ENCODE results near the gene GAA. TPM values are rescaled to one million over a fixed set of nuclear protein-coding genes. Genes with fewer than 3 reads are reported as not detected.

The GAA gene
- total RNA-seq, 1 experiment from 2014 or later = 7.5 TPM

DNA sequence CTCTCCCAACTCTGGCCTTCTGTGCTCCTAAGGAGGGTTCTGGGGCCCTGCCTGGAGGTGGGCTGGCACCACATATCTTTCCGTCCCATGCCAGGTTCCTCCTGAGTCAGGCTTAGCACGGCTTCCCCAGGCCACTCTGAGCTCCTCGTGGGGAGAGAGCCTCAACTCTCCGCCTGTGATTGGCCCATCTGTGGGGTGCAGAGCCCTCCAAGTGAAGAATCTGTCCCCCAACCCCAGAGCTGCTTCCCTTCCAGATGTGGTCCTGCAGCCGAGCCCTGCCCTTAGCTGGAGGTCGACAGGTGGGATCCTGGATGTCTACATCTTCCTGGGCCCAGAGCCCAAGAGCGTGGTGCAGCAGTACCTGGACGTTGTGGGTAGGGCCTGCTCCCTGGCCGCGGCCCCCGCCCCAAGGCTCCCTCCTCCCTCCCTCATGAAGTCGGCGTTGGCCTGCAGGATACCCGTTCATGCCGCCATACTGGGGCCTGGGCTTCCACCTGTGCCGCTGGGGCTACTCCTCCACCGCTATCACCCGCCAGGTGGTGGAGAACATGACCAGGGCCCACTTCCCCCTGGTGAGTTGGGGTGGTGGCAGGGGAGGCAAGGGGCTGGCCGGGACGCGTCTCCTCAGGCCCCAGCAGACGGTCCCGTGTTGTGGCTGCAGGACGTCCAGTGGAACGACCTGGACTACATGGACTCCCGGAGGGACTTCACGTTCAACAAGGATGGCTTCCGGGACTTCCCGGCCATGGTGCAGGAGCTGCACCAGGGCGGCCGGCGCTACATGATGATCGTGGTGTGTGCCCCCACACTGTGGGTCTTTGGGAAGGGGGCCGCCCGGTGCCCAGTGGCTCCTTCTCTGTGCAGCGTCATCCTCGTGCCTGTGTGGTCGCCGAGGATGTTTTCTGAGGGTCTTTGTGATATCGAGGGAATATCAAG, 6.9 kb downstream of the GAA start:
- no TSS peak for BruUV-seq (replicated peaks)
- H3K27ac ChIP-seq (ENCODE audit: low read depth, low read length, poor library complexity, severe bottlenecking) = no peak overlapping the region
- ChIA-PET CTCF (no interaction called here), POLR2A (ENCODE audit: low non-redundant PET) (no interaction called here)
- DNase-seq (ENCODE audit: low spot score) = no peak
- intact Hi-C loops (cut with micrococcal nuclease; ENCODE audit: unreplicated experiment) = no loop called here
- no peaks in the 10 kb centered on the region for H3K9me3 ChIP-seq (ENCODE audit: low read depth, low read length, poor library complexity, severe bottlenecking)
- no peak overlapping the region for H3K4me3 ChIP-seq (ENCODE audit: low read depth, low read length, poor library complexity, severe bottlenecking)
- H3K36me3 ChIP-seq (ENCODE audit: insufficient read depth, low read length, poor library complexity, severe bottlenecking) = no peaks in the 10 kb centered on the region
- no peak for TF ChIP-seq EZH2 (IDR thresholded peaks at IDR 0.05; ENCODE audit: borderline replicate concordance, low read depth, low read length, poor library complexity, severe bottlenecking)
- TF ChIP-seq, protein P1, sequence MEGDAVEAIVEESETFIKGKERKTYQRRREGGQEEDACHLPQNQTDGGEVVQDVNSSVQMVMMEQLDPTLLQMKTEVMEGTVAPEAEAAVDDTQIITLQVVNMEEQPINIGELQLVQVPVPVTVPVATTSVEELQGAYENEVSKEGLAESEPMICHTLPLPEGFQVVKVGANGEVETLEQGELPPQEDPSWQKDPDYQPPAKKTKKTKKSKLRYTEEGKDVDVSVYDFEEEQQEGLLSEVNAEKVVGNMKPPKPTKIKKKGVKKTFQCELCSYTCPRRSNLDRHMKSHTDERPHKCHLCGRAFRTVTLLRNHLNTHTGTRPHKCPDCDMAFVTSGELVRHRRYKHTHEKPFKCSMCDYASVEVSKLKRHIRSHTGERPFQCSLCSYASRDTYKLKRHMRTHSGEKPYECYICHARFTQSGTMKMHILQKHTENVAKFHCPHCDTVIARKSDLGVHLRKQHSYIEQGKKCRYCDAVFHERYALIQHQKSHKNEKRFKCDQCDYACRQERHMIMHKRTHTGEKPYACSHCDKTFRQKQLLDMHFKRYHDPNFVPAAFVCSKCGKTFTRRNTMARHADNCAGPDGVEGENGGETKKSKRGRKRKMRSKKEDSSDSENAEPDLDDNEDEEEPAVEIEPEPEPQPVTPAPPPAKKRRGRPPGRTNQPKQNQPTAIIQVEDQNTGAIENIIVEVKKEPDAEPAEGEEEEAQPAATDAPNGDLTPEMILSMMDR (conservative IDR thresholded peaks at IDR 0.05; ENCODE audit: low read depth, low read length) = no peak
- H3K27me3 ChIP-seq (replicated peaks; ENCODE audit: insufficient read depth, low read depth, low read length, poor library complexity) = no peaks in the 10 kb centered on the region
- peaks cover 10% of the 10 kb centered on the region for H3K4me1 ChIP-seq (ENCODE audit: insufficient read depth, low read length, poor library complexity, severe bottlenecking)

DNA sequence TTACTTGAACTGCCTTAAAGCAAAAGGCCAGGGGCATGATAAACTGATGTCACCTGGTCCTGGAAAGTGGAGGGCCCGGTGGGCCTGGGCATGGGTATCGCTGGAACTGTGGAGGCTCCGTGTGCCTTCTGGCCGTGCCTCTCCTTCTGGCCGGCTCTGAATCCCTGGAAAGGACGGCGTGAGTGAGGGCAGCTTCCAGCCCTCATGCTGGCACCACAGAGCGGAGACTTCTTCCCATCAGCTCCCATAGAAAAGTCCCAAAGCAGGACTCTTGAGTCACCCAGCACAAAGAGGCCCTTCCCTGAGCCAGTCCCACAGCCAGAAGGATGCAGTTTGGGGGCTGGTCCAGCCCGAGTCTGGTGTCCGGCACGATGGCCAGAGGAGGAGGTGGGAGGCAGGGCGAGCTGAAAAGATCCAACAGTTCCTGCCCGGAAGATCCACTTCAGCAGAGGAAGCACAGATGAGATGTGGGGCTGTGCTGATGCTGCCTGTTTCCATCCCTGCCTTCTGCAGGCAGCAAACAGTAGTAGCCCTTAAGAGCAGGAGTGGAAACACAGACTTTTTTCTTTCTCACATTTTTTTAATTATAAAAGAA, 7.8 kb downstream of the GAA start:
- TF ChIP-seq EZH2 (IDR thresholded peaks at IDR 0.05; ENCODE audit: borderline replicate concordance, low read depth, low read length, poor library complexity, severe bottlenecking) = no peak
- TF ChIP-seq, protein P1 (conservative IDR thresholded peaks at IDR 0.05; ENCODE audit: low read depth, low read length) = no peak
- Histone ChIP-seq H3K9me3 (ENCODE audit: low read depth, low read length, poor library complexity, severe bottlenecking) (no peaks in the 10 kb centered on the region), H3K27ac (ENCODE audit: low read depth, low read length, poor library complexity, severe bottlenecking) (no peak overlapping the region), H3K36me3 (ENCODE audit: insufficient read depth, low read length, poor library complexity, severe bottlenecking) (no peaks in the 10 kb centered on the region), H3K4me3 (ENCODE audit: low read depth, low read length, poor library complexity, severe bottlenecking) (no peak overlapping the region), H3K4me1 (ENCODE audit: insufficient read depth, low read length, poor library complexity, severe bottlenecking) (peaks cover 10% of the 10 kb centered on the region), H3K27me3 (replicated peaks; ENCODE audit: insufficient read depth, low read depth, low read length, poor library complexity) (no peaks in the 10 kb centered on the region)
- POLR2A ChIA-PET (ENCODE audit: low non-redundant PET) = no interaction called here
- intact Hi-C loops (cut with micrococcal nuclease; ENCODE audit: unreplicated experiment) = no loop called here
- BruUV-seq (replicated peaks) = no TSS peak
- CTCF ChIA-PET = no interaction called here
- DNase-seq (ENCODE audit: low spot score) = no peak

DNA sequence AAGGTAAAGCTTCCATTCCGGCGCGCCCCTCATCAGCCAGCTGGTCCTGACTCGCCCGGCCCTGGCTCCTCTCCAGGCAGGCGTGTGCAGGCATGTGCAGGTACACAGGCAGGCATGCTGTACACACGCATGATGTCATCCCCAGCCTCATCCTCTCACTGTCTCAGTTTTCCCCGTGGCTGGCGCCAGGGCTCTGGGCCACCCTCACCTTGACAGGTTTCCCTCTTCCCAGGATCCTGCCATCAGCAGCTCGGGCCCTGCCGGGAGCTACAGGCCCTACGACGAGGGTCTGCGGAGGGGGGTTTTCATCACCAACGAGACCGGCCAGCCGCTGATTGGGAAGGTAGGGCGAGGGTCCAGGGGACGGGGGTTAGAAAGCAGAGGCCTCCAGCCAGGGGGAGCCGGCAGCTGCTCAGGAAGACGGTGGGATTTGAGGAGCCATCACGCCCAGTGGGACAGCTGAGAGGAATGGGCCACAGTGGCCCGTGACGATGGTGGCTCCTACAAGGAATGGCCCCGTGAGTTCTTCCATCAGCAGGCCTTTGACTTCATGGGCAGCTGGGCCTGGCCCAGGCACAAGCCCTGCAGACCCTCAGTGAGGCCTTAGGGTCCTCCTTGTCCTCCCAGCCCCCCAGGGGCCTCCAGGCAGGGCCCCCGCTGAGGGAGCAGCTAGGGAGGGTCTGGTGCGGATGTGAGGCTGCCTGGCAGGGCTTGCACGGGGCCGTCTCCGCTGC, 8.5 kb downstream of the GAA start:
- H3K36me3 ChIP-seq (ENCODE audit: insufficient read depth, low read length, poor library complexity, severe bottlenecking) = no peaks in the 10 kb centered on the region
- intact Hi-C loops (cut with micrococcal nuclease; ENCODE audit: unreplicated experiment) = no loop called here
- TF ChIP-seq, protein P1 (conservative IDR thresholded peaks at IDR 0.05; ENCODE audit: low read depth, low read length) = no peak
- H3K27ac ChIP-seq (ENCODE audit: low read depth, low read length, poor library complexity, severe bottlenecking) = no peak overlapping the region
- CTCF ChIA-PET = interaction anchor here (1.6 kb wide), 1 partner anchor 8 kb away, joined by 3 read pairs; the partner anchor contains the start of gene GAA
- peaks cover 10% of the 10 kb centered on the region for H3K4me1 ChIP-seq (ENCODE audit: insufficient read depth, low read length, poor library complexity, severe bottlenecking)
- H3K4me3 ChIP-seq (ENCODE audit: low read depth, low read length, poor library complexity, severe bottlenecking) = no peak overlapping the region
- H3K27me3 ChIP-seq (replicated peaks; ENCODE audit: insufficient read depth, low read depth, low read length, poor library complexity) = no peaks in the 10 kb centered on the region
- H3K9me3 ChIP-seq (ENCODE audit: low read depth, low read length, poor library complexity, severe bottlenecking) = no peaks in the 10 kb centered on the region
- POLR2A ChIA-PET (ENCODE audit: low non-redundant PET) = no interaction called here
- DNase-seq (ENCODE audit: low spot score) = no peak
- BruUV-seq (replicated peaks) = no TSS peak

Data from A673 (cell line).